Pancreas (tissue), 10 donors: Measurements from ENCODE around the gene FAT4. TPM values are rescaled to one million over a fixed set of nuclear protein-coding genes. Genes with fewer than 3 reads are reported as not detected.

ENCODE experiments used
- ATAC-seq, 4 donors: fragments of 200-7000 bp; cut with Tn5 transposase; one replicate each; pipeline versions ENCODE4 v1.8.0 to v1.9.1; 2020; ENCODE audit warnings: mild to moderate bottlenecking in 4 of 4, moderate library complexity in 4 of 4
- DNase-seq, 6 donors: peaks; one replicate each; pipeline ENCODE4 v3.0.0-alpha.2; 2020
- FAIRE-seq: peaks from 2 replicates; lab custom pipeline; 2012; peaks lifted over from hg19 to GRCh38; lab: Jason Lieb, UNC
- H3K27ac ChIP-seq, 4 donors: fragments of 200-600 bp; sonication (generic); 1 replicate in 3 of 4; 2 replicates in 1 of 4; pipeline versions ENCODE4 v1.5.0 to v1.8.0; 2020
- H3K27me3 ChIP-seq, 4 donors: fragments of 200-600 bp; one replicate each; pipeline ENCODE4 v1.8.0; 2021
- H3K36me3 ChIP-seq, 3 donors: fragments of 200-600 bp; sonication (generic) in 1 of 3; one replicate each; pipeline versions ENCODE4 v1.5.0 to v1.8.0; 2020 to 2021
- H3K4me1 ChIP-seq, 3 donors: fragments of 200-600 bp; one replicate each; pipeline ENCODE4 v1.8.0; 2021
- H3K4me3 ChIP-seq, 4 donors: fragments of 200-600 bp; sonication (generic) in 2 of 4; one replicate each; pipeline versions ENCODE4 v1.5.0 to v1.8.0; 2020 to 2021
- H3K9me3 ChIP-seq, 4 donors: fragments of 200-600 bp; one replicate each; pipeline ENCODE4 v1.8.0; 2021
- WGBS, 2 donors: extraction: QIAGEN DNeasy Blood & Tissue Kit; methylation state at CpG; one replicate each; pipeline ENCODE4 v1.1.7; 2013; 5-methylcytosine and 5-hydroxymethylcytosine counted together
- intact Hi-C, 3 donors: fragments of 100-400 bp; cut with DNase I; formaldehyde crosslinking; loops; one replicate each; pipeline versions ENCODE4 v1.11.1 to v1.14.2; 2022
- polyA plus RNA-seq, 2 donors: library from polyadenylated mRNA; stranded (reverse); fragments of 200-250 nt; gene quantifications; one replicate each; pipeline ENCODE4 v1.2.3, GENCODE V29; 2013
- total RNA-seq, 6 donors: library from RNA; stranded (reverse); fragmentation: NEBNext Ultra II Directional in 4 of 6; extraction: Animal tissue kit (Norgen Biotek cat#: 25700) in 4 of 6; gene quantifications; one replicate each; pipeline versions ENCODE4 v1.2.1 to v1.2.4, GENCODE V29; 2021 to 2023
- TF ChIP-seq, protein P1 (sequence below), 4 donors: fragments of 200-600 bp; sonication (generic) in 3 of 4; IDR thresholded peaks; one replicate each; pipeline versions ENCODE4 v1.5.0 to v1.8.0; 2021; ENCODE audit warnings: antibody characterized with exemption in 4 of 4
- donor health status: healthy with polysubstance abuse.
- donor health status: DM: no; HTN: no; CAD: no; lungs with moderate emphysema.
- donor health status: DM: no; HTN: no; CAD: no.
- donor health status: control.
- donor health status: control.
- donor health status: Bipolar disorder and iron deficiency.
- donor health status: DM: yes; HTN: yes; CAD: no.
- donor health status: DM: no; HTN: no; CAD: no.
- donor health status: DM: no; HTN: no; CAD: no.
- donor health status: DM: yes; HTN: yes; CAD: no.

Gene FAT4
- total and polyA plus RNA-seq, 8 donors = 0.27 to 2.6 (median 1.3) TPM

DNA sequence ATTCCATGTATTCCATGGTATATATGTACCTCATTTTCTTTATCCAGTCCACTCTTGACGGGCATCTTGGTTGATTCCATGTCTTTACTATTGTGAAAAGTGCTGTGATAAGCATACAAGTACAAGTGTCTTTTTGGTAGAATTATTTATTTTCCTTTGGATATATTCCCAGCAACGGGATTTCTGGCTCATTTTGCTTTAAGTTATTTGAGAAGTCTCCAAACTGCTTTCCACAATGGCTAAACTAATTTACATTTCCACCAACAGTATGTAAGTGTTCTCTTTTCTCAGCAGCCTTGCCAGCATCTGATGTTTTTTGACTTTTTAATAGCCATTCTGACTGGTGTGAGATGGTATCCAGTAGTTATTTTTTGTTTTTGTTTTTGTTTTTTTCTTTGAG, 17.6 kb upstream of the FAT4 start:
- WGBS, 2 donors = 39 to 59% methylated on average over 2 of the region's 2 CpGs
- FAIRE-seq (no peak), DNase-seq (no peak), ATAC-seq (no peak)
- H3K36me3 ChIP-seq = no peaks in the 10 kb centered on the region
- intact Hi-C loops = no loop called here
- no peaks in the 10 kb centered on the region for H3K4me1 ChIP-seq
- H3K9me3 ChIP-seq = no peaks in the 10 kb centered on the region
- H3K27me3 ChIP-seq = no peaks in the 10 kb centered on the region
- no peak overlapping the region for H3K4me3 ChIP-seq
- TF ChIP-seq, protein P1, sequence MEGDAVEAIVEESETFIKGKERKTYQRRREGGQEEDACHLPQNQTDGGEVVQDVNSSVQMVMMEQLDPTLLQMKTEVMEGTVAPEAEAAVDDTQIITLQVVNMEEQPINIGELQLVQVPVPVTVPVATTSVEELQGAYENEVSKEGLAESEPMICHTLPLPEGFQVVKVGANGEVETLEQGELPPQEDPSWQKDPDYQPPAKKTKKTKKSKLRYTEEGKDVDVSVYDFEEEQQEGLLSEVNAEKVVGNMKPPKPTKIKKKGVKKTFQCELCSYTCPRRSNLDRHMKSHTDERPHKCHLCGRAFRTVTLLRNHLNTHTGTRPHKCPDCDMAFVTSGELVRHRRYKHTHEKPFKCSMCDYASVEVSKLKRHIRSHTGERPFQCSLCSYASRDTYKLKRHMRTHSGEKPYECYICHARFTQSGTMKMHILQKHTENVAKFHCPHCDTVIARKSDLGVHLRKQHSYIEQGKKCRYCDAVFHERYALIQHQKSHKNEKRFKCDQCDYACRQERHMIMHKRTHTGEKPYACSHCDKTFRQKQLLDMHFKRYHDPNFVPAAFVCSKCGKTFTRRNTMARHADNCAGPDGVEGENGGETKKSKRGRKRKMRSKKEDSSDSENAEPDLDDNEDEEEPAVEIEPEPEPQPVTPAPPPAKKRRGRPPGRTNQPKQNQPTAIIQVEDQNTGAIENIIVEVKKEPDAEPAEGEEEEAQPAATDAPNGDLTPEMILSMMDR (IDR thresholded peaks at IDR 0.05) = no peak
- no peak overlapping the region for H3K27ac ChIP-seq

DNA sequence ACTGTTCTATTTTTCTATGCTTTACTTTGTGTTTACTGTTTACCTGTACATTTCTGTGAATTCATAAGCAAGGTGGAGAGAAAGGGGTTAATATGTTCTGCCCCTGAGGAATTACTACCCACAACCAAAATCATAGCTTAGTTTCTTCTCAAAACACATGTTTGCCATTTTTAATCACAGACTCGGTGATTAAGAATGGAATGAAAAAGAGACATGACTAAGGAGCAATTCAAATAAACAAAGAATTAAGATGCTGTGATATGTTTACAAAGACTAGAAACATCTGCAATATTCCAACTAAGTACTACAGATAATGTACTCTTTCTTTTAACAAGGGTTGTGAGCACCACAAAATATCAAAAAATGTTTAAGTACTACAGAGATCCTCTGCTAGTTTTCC, 11.7 kb upstream of the FAT4 start:
- no peak for DNase-seq
- intact Hi-C loops = no loop called here
- Histone ChIP-seq H3K36me3 (no peaks in the 10 kb centered on the region), H3K27me3 (peaks cover 0 to 3% (median 0%) of the 10 kb centered on the region in 4 donors), H3K4me1 (no peaks in the 10 kb centered on the region), H3K9me3 (no peaks in the 10 kb centered on the region), H3K27ac (no peak overlapping the region), H3K4me3 (no peak overlapping the region)
- TF ChIP-seq, protein P1 (IDR thresholded peaks at IDR 0.05) = no peak
- WGBS, 2 donors = 47 to 57% methylated on average over 1 of the region's 1 CpG
- no peak for ATAC-seq
- no peak for FAIRE-seq

DNA sequence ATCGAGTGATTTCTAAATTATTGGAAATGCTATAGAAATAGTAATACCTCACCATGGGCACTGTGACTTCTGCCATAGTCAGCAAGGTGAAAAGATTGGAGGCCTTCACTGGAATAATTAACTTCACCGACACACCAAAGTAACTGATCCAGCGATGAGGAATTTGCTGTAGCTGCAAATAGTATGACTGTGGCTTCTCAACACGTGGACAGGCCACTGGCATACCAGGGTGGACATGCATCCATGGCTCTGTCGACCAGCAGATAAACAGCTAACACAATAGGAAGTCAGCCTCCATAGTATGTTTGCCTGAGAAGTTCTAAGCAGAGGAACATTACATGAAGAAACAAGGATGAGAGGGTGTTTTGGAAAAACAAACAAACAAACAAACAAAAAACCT, 10.9 kb upstream of the FAT4 start:
- ATAC-seq (no peak), FAIRE-seq (no peak), DNase-seq (no peak)
- H3K4me3 ChIP-seq = no peak overlapping the region
- no peaks in the 10 kb centered on the region for H3K9me3 ChIP-seq
- no peaks in the 10 kb centered on the region for H3K4me1 ChIP-seq
- TF ChIP-seq, protein P1 (IDR thresholded peaks at IDR 0.05) = no peak
- intact Hi-C loops = no loop called here
- 61 to 68% methylated on average over 5 of the region's 5 CpGs for WGBS, 2 donors
- H3K27ac ChIP-seq = no peak overlapping the region
- H3K36me3 ChIP-seq = no peaks in the 10 kb centered on the region
- peaks cover 0 to 3% (median 0%) of the 10 kb centered on the region in 4 donors for H3K27me3 ChIP-seq

DNA sequence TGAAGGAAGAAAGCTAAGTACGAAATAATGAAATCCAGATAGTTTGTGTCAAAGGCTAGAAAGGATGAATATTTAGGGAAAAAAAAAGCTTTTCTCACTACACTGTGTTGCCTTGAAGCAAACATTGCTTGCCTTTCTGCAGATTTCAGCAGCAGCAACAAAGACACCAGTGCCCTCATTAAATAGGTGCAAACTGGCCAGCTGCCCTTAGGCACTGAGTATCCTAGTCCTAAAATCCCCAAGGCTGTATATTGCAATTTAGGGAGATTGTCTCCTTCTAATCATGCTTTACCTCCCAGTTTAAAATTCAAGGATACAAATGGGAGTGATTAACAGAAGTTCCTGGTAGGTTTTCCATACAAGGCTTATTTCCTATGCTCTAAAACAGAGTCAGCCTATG, 8.6 kb upstream of the FAT4 start:
- Histone ChIP-seq H3K9me3 (no peaks in the 10 kb centered on the region), H3K36me3 (no peaks in the 10 kb centered on the region), H3K4me3 (no peak overlapping the region), H3K27me3 (peaks cover 0 to 3% (median 0%) of the 10 kb centered on the region in 4 donors), H3K4me1 (no peaks in the 10 kb centered on the region), H3K27ac (no peak overlapping the region)
- intact Hi-C loops = no loop called here
- ATAC-seq = no peak
- DNase-seq = no peak
- WGBS, 2 donors = 77 to 85% methylated on average over 1 of the region's 1 CpG
- FAIRE-seq = no peak
- TF ChIP-seq, protein P1 (IDR thresholded peaks at IDR 0.05) = no peak

DNA sequence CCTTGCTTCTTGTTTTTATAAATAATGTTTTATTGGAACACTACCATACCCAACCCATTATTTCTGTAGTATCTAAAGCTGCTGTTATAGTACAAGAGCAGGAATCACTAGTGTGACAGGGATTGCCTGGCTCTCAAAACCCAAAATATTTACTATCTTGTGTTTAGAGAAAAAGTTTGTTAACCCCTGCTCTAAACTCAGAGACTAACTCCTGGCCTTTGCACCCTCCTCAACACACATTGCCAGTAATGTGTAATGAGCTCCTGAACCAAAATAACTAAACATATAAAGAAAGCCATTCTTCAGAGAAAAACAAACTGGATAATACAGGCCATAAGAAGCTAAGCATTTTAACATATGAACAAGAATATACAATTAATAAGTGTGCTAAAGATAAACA, 8.2 kb upstream of the FAT4 start:
- TF ChIP-seq, protein P1 (IDR thresholded peaks at IDR 0.05) = no peak
- Histone ChIP-seq H3K4me3 (no peak overlapping the region), H3K4me1 (no peaks in the 10 kb centered on the region), H3K27ac (no peak overlapping the region), H3K36me3 (no peaks in the 10 kb centered on the region), H3K27me3 (peaks cover 0 to 3% (median 0%) of the 10 kb centered on the region in 4 donors), H3K9me3 (no peaks in the 10 kb centered on the region)
- no peak for FAIRE-seq
- ATAC-seq = no peak
- DNase-seq = no peak
- intact Hi-C loops = no loop called here
